Upper lobe of right lung (tissue), 1 donor: Measurements from ENCODE around the gene WWOX. TPM values are rescaled to one million over a fixed set of nuclear protein-coding genes. Genes with fewer than 3 reads are reported as not detected.

Source experiments
- ATAC-seq: fragments of 200-7000 bp; cut with Tn5 transposase; one replicate; pipeline ENCODE4 v1.9.1; 2020; ENCODE audit warnings: mild to moderate bottlenecking, moderate library complexity
- DNase-seq: peaks from one replicate; pipeline ENCODE4 v3.0.0-alpha.2; 2020
- H3K27ac ChIP-seq: fragments of 200-600 bp; one replicate; pipeline ENCODE4 v1.8.0; 2022
- H3K27me3 ChIP-seq: fragments of 200-600 bp; one replicate; pipeline ENCODE4 v1.8.0; 2022; ENCODE audit warnings: mild to moderate bottlenecking
- H3K36me3 ChIP-seq: fragments of 200-600 bp; one replicate; pipeline ENCODE4 v1.8.0; 2022
- H3K4me1 ChIP-seq: fragments of 200-600 bp; one replicate; pipeline ENCODE4 v1.8.0; 2022
- H3K4me3 ChIP-seq: fragments of 200-600 bp; one replicate; pipeline ENCODE4 v1.8.0; 2022; ENCODE audit warnings: mild to moderate bottlenecking
- H3K9me3 ChIP-seq: fragments of 200-600 bp; one replicate; pipeline ENCODE4 v1.8.0; 2022
- intact Hi-C: fragments of 100-400 bp; cut with DNase I; formaldehyde crosslinking; loops from one replicate; pipeline ENCODE4 v1.11.0; 2022
- total RNA-seq: library from RNA; stranded (reverse); fragmentation: NEBNext Ultra II Directional; extraction: Animal tissue kit (Norgen Biotek cat#: 25700); gene quantifications from one replicate; pipeline ENCODE4 v1.2.1, GENCODE V29; 2021
- TF ChIP-seq, protein P1 (sequence below): fragments of 200-600 bp; IDR thresholded peaks from one replicate; pipeline ENCODE4 v1.8.0; 2022; ENCODE audit warnings: antibody characterized with exemption
- donor health status: DM: no; HTN: yes; CAD: no; lungs with severe emphysema.

Gene WWOX
- total RNA-seq, 1 donor from 2014 or later: 17.0 TPM

DNA sequence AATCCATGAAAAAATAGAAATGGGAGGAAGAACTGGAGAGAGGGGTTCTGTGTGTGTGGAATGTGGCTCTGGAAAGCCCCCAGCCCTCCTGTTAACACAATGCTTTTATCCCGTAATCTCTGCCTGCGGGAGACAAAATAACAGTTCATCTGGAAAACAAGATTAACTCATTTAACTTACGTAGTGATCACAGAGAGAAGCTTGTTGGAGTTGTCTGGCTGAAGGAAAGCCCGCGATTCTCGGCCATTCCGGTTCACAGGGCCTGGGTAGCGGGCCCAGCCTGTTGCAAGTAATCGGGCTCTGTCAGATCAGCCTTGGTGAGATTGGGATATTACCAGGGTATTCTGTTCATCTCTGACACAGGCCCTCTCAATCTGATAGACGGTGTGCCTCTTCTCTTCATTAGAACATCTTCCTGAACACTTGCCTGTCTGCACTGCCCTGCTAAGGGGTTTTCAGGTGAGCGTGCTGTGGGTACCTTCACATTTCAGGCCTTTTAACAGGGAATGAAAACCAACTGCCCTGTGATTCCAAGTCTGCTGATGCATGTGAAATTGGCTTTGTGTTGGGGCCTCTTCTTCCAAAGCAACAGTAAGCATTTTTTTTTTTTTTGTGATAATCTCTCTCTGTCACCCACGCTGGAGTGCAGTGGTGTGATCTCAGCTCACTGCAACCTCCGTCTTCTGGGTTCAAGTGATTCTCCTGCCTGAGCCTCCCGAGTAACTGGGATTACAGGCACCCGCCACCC is 609.9 kb downstream of the WWOX start:
- no peak overlapping the region for H3K27ac ChIP-seq
- H3K9me3 ChIP-seq: peaks cover 8% of the 10 kb centered on the region
- no peaks in the 10 kb centered on the region for H3K36me3 ChIP-seq
- intact Hi-C loops: no loop called here
- H3K4me3 ChIP-seq: no peak overlapping the region
- H3K27me3 ChIP-seq: no peaks in the 10 kb centered on the region
- TF ChIP-seq, protein P1, sequence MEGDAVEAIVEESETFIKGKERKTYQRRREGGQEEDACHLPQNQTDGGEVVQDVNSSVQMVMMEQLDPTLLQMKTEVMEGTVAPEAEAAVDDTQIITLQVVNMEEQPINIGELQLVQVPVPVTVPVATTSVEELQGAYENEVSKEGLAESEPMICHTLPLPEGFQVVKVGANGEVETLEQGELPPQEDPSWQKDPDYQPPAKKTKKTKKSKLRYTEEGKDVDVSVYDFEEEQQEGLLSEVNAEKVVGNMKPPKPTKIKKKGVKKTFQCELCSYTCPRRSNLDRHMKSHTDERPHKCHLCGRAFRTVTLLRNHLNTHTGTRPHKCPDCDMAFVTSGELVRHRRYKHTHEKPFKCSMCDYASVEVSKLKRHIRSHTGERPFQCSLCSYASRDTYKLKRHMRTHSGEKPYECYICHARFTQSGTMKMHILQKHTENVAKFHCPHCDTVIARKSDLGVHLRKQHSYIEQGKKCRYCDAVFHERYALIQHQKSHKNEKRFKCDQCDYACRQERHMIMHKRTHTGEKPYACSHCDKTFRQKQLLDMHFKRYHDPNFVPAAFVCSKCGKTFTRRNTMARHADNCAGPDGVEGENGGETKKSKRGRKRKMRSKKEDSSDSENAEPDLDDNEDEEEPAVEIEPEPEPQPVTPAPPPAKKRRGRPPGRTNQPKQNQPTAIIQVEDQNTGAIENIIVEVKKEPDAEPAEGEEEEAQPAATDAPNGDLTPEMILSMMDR: no peak
- H3K4me1 ChIP-seq: no peaks in the 10 kb centered on the region
- no peak for ATAC-seq
- DNase-seq: no peak

DNA sequence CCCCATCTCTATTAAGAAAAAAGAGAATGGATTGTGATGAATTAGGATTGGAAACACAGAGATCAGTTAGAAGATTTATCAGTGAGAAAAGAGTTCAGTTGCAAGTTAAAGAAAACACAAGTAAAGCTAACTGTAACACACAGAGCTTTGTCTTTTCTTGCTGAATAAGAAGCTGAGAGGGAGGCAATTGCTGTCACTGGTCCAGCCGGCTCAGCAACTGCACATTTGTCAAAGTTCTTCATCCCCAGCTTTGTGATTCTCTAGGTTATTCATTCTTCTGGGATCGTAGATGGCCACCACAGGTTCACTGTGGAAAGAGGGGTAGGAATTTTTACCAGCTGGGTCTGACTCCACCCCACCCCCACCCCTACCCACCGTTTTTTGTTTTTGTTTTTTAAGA is 615.7 kb downstream of the WWOX start:
- Histone ChIP-seq H3K9me3 (no peaks in the 10 kb centered on the region), H3K4me1 (no peaks in the 10 kb centered on the region), H3K4me3 (no peak overlapping the region), H3K27me3 (no peaks in the 10 kb centered on the region), H3K36me3 (no peaks in the 10 kb centered on the region), H3K27ac (no peak overlapping the region)
- intact Hi-C loops: no loop called here
- DNase-seq: no peak
- ATAC-seq: no peak
- TF ChIP-seq, protein P1: no peak

DNA sequence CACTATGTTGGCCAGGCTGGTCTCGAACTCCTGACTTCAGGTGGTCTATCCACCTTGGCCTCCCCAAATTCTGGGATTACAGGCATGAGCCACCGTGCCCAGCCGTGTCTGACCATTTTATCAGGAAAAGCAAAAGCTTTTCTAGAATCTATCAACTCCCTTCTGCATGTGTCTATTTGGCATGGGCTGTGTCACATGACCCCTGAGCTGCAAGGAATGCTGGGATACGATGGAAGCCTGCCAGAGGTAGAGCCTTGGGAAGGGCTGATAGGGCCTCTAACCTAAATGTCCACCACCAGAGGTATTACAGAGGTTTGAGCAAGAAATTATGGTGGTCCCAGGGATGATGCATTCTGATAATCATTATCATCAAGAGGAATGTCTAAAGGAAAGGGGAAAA is 616.2 kb downstream of the WWOX start:
- Histone ChIP-seq H3K4me3 (no peak overlapping the region), H3K27ac (no peak overlapping the region)

DNA sequence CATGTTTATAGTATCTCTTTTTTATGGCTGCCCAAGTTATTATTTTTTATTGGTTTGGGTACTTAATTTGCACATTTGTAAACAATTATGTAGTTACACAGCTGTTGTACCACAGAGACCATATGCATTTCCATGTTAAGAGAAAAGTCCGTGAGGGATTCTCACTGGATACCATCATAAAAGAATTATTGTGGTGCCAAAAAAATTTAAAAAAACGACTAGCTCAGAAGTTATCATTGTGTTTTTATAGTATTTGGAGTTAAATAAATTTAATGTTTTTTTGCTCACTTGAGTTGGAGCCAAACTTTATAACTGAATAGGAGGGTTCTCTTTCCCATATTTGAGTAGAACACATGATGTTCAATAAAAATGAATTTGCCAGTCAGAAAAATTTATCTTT is 618.7 kb downstream of the WWOX start:
- intact Hi-C loops: no loop called here
- Histone ChIP-seq H3K27me3 (no peaks in the 10 kb centered on the region), H3K4me3 (no peak overlapping the region), H3K27ac (no peak overlapping the region), H3K9me3 (no peaks in the 10 kb centered on the region), H3K36me3 (no peaks in the 10 kb centered on the region), H3K4me1 (no peaks in the 10 kb centered on the region)
- DNase-seq: no peak
- no peak for ATAC-seq
- TF ChIP-seq, protein P1: no peak

More for the DNA sequence above, 616.2 kb downstream of the WWOX start:
- TF ChIP-seq, protein P1: no peak
- DNase-seq: no peak
- ATAC-seq: no peak
- intact Hi-C loops: no loop called here
- H3K36me3 ChIP-seq: no peaks in the 10 kb centered on the region
- no peaks in the 10 kb centered on the region for H3K27me3 ChIP-seq
- no peaks in the 10 kb centered on the region for H3K4me1 ChIP-seq
- no peaks in the 10 kb centered on the region for H3K9me3 ChIP-seq

DNA sequence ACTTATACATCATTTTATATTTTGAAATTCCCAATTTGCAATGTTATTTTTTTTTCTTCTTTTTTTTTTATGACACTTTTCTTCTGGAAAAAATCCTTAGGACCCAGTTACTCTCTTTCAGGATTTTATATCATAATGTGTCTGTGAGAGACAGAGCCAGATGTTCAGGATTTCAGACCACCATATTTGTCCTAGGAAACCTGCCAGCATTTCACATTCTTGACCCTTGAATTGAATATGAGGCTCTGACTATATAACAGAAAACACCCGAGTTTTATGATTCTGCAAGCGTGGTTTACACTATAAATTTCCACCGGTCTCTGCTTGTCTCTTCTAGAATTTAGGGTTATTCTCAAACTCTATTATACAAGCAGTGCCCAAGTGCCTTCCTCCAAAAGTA is 621.0 kb downstream of the WWOX start:
- TF ChIP-seq, protein P1: no peak
- Histone ChIP-seq H3K27ac (no peak overlapping the region), H3K9me3 (no peaks in the 10 kb centered on the region), H3K4me1 (no peaks in the 10 kb centered on the region), H3K27me3 (no peaks in the 10 kb centered on the region), H3K4me3 (no peak overlapping the region), H3K36me3 (no peaks in the 10 kb centered on the region)
- DNase-seq (no peak), ATAC-seq (no peak)
- intact Hi-C loops: no loop called here
